KMS-11 (cell line): ENCODE results near the gene PER3.

Source experiments
- H2AFZ ChIP-seq: fragments of 200-600 bp; sonication (generic); 2 replicates; pipeline ENCODE4 v1.6.1; 2016; ENCODE audit warnings: antibody characterized with exemption, mixed run types, low read depth
- H3K27ac ChIP-seq: fragments of 200-600 bp; sonication (generic); 2 replicates; pipeline ENCODE4 v1.6.1; 2016; ENCODE audit warnings: mild to moderate bottlenecking, mixed run types
- H3K27me3 ChIP-seq: fragments of 200-600 bp; sonication (generic); 2 replicates; pipeline ENCODE4 v1.6.1; 2017; ENCODE audit warnings: mild to moderate bottlenecking, low read depth, mixed run types, moderate library complexity; ENCODE audit not compliant: insufficient read depth
- H3K36me3 ChIP-seq: fragments of 200-600 bp; sonication (generic); 2 replicates; pipeline ENCODE4 v1.6.1; 2017; ENCODE audit warnings: mild to moderate bottlenecking, mixed run types; ENCODE audit not compliant: insufficient read depth
- H3K4me1 ChIP-seq: fragments of 200-600 bp; sonication (generic); 2 replicates; pipeline ENCODE4 v1.6.1; 2016; ENCODE audit warnings: mild to moderate bottlenecking, low read depth, mixed run types; ENCODE audit not compliant: poor library complexity, severe bottlenecking
- H3K4me2 ChIP-seq: fragments of 200-600 bp; sonication (generic); 2 replicates; pipeline ENCODE4 v1.7.0; 2016; ENCODE audit warnings: mild to moderate bottlenecking, mixed run types
- H3K4me3 ChIP-seq: fragments of 200-600 bp; sonication (generic); IDR thresholded peaks from 2 replicates; pipeline ENCODE4 v1.6.1; 2017; ENCODE audit warnings: low read depth, low read length, mixed read lengths; ENCODE audit not compliant: insufficient read depth
- H3K79me2 ChIP-seq: fragments of 200-600 bp; sonication (generic); 2 replicates; pipeline ENCODE4 v1.6.1; 2016; ENCODE audit warnings: low read depth, mixed run types; ENCODE audit not compliant: insufficient read depth
- H3K9ac ChIP-seq: fragments of 200-600 bp; sonication (generic); 2 replicates; pipeline ENCODE4 v1.6.1; 2016; ENCODE audit warnings: mild to moderate bottlenecking, mixed run types
- H4K20me1 ChIP-seq: fragments of 200-600 bp; sonication (generic); 2 replicates; pipeline ENCODE4 v1.6.1; 2016; ENCODE audit warnings: mild to moderate bottlenecking, mixed run types; ENCODE audit not compliant: insufficient read depth
- CTCF ChIP-seq: fragments of 200-600 bp; sonication (generic); conservative IDR thresholded peaks from 2 replicates; pipeline ENCODE4 v1.6.1; 2017; ENCODE audit warnings: low read depth, mild to moderate bottlenecking, antibody characterized with exemption, low read length, moderate library complexity, mixed read lengths

Gene PER3

GRCh38 chr1:7781923-7782495, 2.1 kb upstream of the PER3 start:
- no peak overlapping the region for H3K4me2 ChIP-seq
- no peak overlapping the region for H3K9ac ChIP-seq
- TF ChIP-seq CTCF = no peak

DNA sequence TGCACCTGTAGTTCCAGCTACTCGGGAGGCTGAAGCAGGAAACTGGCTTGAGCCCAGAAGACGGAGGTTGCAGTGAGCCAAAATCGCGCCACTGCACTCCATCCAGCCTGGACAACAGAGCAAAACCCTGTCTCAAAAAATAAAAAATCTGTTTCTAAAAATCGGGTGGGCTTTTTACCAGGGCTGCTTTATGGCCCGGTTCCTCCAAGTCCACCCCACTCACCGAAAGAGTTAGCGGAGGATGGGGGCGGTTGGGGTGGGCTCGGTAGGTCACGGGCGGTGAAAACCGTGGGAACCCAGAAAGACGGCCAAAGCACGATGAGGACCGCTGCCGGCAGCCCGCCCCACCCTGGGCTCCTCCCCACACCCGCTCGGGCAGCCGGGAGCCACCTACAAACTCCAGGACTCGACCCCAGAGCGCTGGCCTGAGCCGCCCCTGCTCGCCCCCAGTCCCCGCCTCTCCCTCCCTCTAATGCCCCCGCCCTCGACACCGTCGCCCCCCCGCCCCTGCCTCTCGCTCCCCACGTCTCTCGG, 846 bp upstream of the PER3 start:
- H3K36me3 ChIP-seq = no peaks in the 10 kb centered on the region
- TF ChIP-seq CTCF = no peak
- H2AFZ ChIP-seq = peak overlapping the region; percentile 84
- H3K27ac ChIP-seq = no peak overlapping the region
- no peaks in the 10 kb centered on the region for H3K79me2 ChIP-seq
- no peaks in the 10 kb centered on the region for H4K20me1 ChIP-seq
- H3K27me3 ChIP-seq = no peaks in the 10 kb centered on the region
- peak overlapping the region; percentile 71 for H3K4me3 ChIP-seq
- peak overlapping the region; percentile 38; the same call in 1 of the 2 replicates for H3K9ac ChIP-seq
- H3K4me2 ChIP-seq = peak overlapping the region; percentile 84
- H3K4me1 ChIP-seq = peaks cover 8% of the 10 kb centered on the region

More at GRCh38 chr1:7781923-7782495, 2.1 kb upstream of the PER3 start:
- Histone ChIP-seq H3K4me3 (no peak overlapping the region), H3K27me3 (no peaks in the 10 kb centered on the region), H3K27ac (no peak overlapping the region), H3K36me3 (no peaks in the 10 kb centered on the region; the same call in 1 of the 2 replicates), H3K4me1 (peaks cover 8% of the 10 kb centered on the region), H4K20me1 (no peaks in the 10 kb centered on the region), H2AFZ (no peak overlapping the region), H3K79me2 (no peaks in the 10 kb centered on the region)

- H3K4me1 ChIP-seq = peaks cover 8% of the 10 kb centered on the region
- no peak overlapping the region for H3K4me2 ChIP-seq
- TF ChIP-seq CTCF = no peak
- no peak overlapping the region for H3K9ac ChIP-seq
- no peaks in the 10 kb centered on the region for H3K36me3 ChIP-seq
- H3K27ac ChIP-seq = no peak overlapping the region
- H3K4me3 ChIP-seq = no peak overlapping the region
- no peaks in the 10 kb centered on the region for H3K79me2 ChIP-seq
- no peaks in the 10 kb centered on the region for H4K20me1 ChIP-seq
- H3K27me3 ChIP-seq = no peaks in the 10 kb centered on the region
- H2AFZ ChIP-seq = no peak overlapping the region
Measured at GRCh38 chr1:7784492-7785071, 491 bp downstream of the PER3 start.

GRCh38 chr1:7785108-7785507, 1.0 kb downstream of the PER3 start:
- no peak overlapping the region for H3K4me3 ChIP-seq

More at GRCh38 chr1:7785108-7785507, 1.0 kb downstream of the PER3 start:
- no peak overlapping the region for H3K4me2 ChIP-seq
- no peaks in the 10 kb centered on the region for H3K79me2 ChIP-seq
- no peak overlapping the region for H2AFZ ChIP-seq
- no peak overlapping the region for H3K27ac ChIP-seq
- peaks cover 8% of the 10 kb centered on the region for H3K4me1 ChIP-seq
- TF ChIP-seq CTCF = no peak
- no peaks in the 10 kb centered on the region for H3K27me3 ChIP-seq
- H4K20me1 ChIP-seq = no peaks in the 10 kb centered on the region
- H3K9ac ChIP-seq = no peak overlapping the region
- H3K36me3 ChIP-seq = no peaks in the 10 kb centered on the region
